GM18909 (cell line): ENCODE results near the gene FOXL3.
"Not testable (repeated sequence)": the region's sequence is repeated elsewhere in the genome, so short reads cannot be mapped to it uniquely, and the experiment has no call there.

Experiments used
- ATAC-seq: cut with Tn5 transposase; IDR thresholded peaks from one replicate; pipeline ENCODE4 v1.9.1; 2021; ENCODE audit warnings: mild to moderate bottlenecking; ENCODE audit not compliant: unreplicated experiment, poor library complexity

The FOXL3 gene

DNA sequence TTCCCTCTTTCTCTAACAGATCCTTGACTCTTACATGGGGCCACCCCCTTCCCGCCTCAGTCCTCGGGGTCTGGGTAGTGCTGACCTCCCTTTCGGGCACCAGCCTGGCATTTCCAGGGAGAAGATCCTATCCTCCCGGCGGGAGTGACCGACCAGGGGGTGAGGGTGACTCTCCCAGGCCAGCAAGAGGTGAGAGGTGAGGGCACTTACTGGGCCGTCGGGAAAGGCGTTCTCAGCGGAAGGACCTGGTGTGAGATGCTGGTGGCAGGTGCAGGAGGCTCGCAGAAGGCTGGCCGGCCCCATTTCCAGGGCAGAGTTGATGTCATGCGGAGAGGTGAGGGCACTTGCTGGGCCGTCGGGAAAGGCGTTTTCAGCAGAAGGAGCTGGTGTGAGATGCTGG is 4.2 kb upstream of the FOXL3 start:
- ATAC-seq = no peak

GRCh38 chr7:286266-286665 is 3.7 kb upstream of the FOXL3 start:
- ATAC-seq = no peak

- ATAC-seq = no peak
Observed at GRCh38 chr7:288671-289101, 1.3 kb upstream of the FOXL3 start.

DNA sequence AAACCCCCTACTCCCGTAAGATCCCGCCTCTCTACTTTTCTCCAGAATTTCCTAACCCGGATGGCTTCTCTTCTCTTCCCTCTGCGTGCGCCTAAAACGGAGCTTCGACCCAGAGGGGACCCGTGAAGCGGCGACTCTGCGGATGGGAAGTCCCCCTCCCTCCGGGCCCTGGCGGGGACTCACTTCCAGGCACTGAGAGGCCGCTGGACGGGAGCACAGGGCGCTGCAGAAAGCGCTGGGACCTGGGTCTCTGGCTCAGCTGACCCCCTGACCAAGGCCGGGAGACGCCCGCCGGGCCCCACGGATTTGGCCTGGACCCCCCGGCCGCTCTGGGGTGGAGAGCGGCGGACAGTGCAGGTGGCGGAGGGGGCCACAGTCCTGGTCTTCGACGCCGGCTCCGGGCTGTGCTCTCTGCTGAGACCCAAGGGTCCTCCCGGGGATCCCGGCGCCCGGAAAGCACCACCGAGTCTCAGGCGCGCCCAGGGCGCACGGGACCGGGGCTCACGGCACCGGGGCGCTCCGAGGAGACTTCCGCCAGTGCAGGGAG is 688 bp upstream of the FOXL3 start:
- no peak for ATAC-seq

DNA sequence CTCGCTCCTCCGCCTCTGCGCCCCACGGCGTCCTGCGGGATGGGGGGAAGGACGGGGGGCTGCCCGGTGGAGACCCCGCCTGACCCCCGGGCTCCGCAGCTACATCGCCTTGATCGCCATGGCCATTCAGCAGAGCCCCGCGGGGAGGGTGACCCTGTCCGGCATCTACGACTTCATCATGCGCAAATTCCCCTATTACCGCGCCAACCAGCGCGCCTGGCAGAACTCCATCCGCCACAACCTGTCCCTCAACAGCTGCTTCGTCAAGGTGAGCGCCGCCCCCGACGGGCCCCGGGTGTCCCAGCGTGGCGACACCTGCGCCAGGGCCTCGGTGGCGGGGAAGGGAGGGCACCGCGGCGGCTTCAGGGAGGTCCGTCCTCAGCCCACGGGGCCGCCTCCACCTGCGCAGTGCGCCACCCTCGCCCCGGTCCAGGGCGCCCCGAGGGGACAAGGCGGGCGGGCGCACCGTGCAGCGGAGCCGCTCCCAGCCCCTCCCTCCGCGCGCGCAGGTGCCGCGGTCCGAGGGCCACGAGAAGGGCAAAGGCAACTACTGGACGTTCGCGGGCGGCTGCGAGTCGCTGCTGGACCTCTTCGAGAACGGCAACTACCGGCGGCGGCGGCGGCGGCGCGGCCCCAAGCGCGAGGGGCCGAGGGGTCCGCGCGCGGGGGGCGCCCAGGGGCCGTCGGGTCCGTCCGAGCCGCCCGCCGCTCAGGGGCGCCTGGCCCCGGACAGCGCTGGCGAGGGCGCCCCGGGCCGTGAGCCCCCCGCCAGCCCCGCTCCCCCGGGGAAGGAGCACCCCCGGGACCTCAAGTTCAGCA is 793 bp downstream of the FOXL3 start:
- ATAC-seq = no peak

- no peak for ATAC-seq
Observed at GRCh38 chr7:291373-292092, 1.6 kb downstream of the FOXL3 start.

GRCh38 chr7:292226-292625 is 2.3 kb downstream of the FOXL3 start:
- no peak for ATAC-seq

DNA sequence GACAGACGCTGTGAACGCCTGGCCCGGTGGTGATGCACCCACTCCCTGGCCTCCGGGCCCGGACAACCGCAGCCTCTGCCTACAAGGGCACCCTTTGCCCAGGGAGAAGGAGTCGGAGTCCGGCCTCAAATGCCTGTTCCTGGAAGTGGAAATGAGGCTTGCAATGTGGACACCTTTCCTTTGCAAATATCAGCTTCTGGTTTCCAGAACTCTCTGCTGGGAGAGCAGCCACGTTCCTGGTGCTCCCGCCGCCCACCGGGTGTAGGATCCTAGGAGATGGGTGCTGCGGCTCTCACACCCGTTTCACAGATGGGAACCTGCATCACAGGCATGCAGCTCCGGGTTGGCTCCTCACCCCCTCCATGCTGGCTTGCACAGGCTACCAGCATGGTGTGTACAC is 2.9 kb downstream of the FOXL3 start:
- ATAC-seq = no peak

- no peak for ATAC-seq
Observed at GRCh38 chr7:293681-294439, 3.9 kb downstream of the FOXL3 start.

GRCh38 chr7:294440-295154 is 4.6 kb downstream of the FOXL3 start:
- ATAC-seq = no peak

DNA sequence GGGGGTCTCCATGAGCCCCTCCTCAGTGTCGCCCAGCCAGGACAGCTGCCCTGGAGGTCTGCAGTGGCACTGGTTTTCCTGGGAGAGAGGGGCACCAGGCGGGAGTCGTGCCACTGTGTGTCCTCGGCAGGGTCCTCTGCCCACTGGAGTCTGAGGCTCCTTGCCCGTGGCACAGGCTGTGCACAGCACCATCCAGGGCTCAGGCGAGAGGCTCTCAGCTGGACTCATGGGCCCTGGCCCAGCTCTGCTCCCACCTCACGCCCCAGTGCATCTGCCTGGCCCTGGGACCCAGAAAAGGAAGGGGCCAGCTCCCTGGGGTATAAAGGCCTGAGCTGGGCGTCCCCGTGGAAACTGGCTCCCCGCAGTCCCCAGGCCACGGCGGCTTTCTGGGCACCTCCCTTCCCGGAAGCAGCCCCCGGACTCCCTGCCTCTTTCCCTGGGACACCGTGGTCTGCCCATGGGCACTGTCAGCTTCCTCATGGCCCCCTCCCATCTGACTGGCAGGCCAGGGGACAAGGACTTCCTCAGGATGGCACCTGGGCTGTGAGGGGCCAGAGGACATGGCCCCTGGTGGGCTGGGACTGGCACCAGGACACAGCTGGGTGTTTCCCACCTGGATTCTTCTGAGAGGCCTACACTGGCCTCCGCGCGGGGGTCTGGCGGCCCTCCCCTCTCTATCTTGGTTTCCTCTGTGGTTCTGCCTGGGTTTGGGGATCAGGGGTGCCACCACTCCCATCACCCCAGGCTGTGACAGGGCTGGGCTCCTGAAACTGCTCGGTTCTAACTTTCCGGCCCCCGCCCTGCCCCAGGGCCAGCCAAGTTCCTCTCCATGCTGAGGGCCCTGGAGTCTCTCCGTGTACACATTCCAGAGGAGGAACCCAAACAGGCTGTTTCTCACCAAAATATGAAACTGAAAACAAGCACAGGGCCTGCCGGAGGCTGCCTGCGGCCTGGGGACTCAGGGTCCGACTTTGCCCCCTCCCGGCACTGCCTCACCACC is 5.5 kb downstream of the FOXL3 start:
- no peak for ATAC-seq

DNA sequence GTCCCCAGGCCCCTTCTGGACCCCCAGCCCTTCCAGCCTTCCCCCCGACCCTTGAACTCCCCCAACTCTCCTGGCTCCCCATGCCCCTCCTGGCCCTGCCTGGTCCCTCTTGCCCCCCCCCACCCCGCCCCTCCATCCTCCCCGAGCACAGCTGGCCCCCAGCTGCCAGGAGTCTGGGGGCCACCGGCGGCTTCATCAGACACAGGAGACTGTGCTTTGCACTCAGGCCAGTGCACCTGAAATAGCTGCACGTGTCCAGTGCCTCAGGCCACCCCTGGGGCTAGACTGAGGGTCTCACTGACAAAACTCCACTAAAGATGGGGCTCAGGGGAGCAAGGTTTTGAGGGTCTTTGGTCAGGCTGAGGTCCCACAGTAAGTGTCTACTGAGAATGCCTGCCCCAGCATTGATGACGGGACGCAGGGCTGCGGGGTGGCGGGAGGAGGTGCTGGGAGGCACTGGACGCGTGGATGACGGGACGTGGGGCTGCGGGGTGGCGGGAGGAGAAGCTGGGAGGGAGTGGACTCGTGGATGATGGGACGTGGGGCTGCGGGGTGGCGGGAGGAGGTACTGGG is 6.5 kb downstream of the FOXL3 start:
- no peak for ATAC-seq

GRCh38 chr7:297141-297540 is 7.2 kb downstream of the FOXL3 start:
- not testable (repeated sequence) for ATAC-seq

GRCh38 chr7:297611-298374 is 7.8 kb downstream of the FOXL3 start:
- ATAC-seq = no peak

DNA sequence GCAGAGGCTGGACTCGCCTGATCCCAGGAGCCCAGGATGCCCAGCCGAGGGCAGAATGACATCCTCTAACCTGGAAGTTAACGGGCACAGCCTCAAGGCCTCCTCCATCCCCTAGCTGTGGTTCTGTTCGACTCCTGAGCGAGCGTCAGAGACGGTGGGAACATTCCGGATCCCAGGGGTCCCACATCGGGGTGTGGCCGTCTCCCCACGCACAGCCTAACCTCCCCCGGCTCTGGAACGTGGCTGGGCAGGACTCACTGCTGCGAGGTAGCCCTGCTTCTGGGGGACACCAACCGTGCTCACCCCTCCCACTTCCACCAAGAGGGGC is 8.4 kb downstream of the FOXL3 start:
- no peak for ATAC-seq

DNA sequence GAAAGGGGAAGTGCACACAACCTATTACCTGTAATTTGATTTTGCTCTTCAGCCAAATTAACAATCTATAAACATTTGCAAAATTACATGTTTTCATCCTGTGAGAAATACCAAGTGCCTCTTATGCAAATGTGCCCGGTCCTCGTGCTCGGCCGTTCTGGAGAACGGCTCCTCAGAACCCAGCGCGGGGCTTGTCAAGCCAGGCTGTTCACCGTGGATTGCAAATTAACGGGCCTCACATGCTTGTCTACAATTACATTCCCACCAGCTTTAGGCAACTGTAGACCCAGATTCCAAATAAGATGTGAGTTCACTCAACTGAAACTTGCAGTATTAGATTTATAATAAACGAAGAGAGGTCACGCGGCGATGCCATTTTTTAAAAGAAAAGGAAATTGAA is 8.8 kb downstream of the FOXL3 start:
- no peak for ATAC-seq

DNA sequence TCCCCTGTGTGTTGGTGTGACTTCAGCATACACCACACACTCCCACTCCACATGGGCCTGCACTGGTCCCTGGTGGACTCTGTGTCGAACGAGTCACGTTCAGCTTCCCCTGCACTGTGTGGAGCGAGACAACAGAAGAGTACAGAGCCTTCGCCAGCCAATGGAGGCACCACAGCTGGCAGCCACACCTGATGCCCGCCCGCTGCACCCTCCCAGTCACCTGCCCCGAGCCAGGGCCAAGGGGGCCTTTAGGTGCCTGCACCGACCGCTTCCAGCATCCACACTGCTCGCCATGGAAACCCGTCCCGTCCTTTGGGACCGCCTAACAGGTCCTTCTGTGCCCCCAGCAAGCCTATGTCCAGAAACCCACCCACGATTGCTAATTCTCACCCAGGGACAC is 9.2 kb downstream of the FOXL3 start:
- no peak for ATAC-seq

GRCh38 chr7:299628-300027 is 9.7 kb downstream of the FOXL3 start:
- no peak for ATAC-seq
